Bronchial epithelial cell (primary cell): ENCODE measurements around the gene TTLL11. TPM values are rescaled to one million over a fixed set of nuclear protein-coding genes. Genes with fewer than 3 reads are reported as not detected.

ENCODE experiments used
- DNase-seq: peaks from one replicate; pipeline ENCODE4 v3.0.0-alpha.2; 2010; ENCODE audit warnings: low read depth
- FAIRE-seq: peaks from 2 replicates; lab custom pipeline; 2011; peaks lifted over from hg19 to GRCh38; lab: Jason Lieb, UNC
- H3K27me3 ChIP-seq: 2 replicates; pipeline ENCODE4 v1.5.1; 2011; ENCODE audit warnings: low read length; ENCODE audit not compliant: control insufficient read depth, insufficient read depth
- H3K36me3 ChIP-seq: 2 replicates; pipeline ENCODE4 v1.5.1; 2011; ENCODE audit warnings: low read length; ENCODE audit not compliant: control insufficient read depth, insufficient read depth
- H3K4me3 ChIP-seq: 2 replicates; pipeline ENCODE4 v1.5.1; 2011; ENCODE audit warnings: mild to moderate bottlenecking, low read depth, low read length, control low read depth
- total RNA-seq: library from RNA; depleted of rRNA; stranded (reverse); fragments of >200 nt; gene quantifications from 2 replicates; pipeline ENCODE4 v1.2.1, GENCODE V29; 2014
- TF ChIP-seq, protein P1 (sequence below): IDR thresholded peaks from 2 replicates; pipeline ENCODE4 v1.5.1; 2011; ENCODE audit warnings: mild to moderate bottlenecking, moderate library complexity, low read length, control low read depth, inconsistent platforms; ENCODE audit not compliant: insufficient read depth, severe bottlenecking

TTLL11 gene
- total RNA-seq, 1 donor from 2014 or later: 1.8 TPM

DNA sequence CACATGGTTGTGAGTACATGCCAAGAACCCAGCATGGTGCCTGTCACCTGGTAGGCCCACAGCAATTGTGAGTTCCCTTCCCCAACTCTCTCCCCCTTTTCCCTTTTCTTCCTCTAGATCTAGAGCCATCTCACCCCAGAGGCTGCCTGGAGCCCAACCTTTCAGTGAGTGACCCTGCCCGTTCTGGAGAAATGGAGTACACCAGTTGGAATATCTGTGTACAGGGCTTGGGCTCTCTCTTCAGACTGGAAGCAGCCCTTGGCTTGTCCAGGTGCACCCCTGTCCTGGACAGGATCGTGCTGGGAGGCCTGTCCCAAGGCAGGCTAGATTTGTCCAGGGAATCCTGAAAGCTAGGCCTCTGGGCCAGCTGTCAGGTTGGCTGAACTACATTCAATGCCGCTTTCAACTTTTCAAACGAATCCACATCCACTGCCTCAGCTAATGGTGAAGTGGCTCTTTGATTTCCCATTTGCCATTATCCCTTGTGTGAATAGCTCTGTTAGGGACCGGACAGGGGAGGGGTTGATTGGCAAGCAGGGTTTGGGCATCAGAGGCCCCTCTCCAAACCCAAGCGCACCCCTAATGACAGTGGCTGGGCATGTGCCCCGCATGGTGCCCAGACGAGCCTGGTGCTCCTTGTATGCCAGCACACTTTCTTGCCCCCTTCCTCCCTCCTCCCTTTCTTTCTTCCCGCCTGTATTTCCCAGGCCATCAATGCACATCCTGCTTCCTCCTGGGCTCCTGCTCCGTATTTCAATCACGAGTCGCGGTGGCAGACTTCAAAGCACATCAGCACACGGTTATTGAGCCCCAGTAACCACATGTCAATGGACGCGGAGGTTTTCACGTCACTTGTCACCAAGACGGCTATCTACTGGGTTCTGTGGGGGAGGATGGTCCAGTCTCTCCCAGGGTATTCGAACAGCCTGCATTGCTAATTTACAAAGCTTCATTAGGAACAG is 230.5 kb downstream of the TTLL11 start:
- H3K4me3 ChIP-seq: no peak overlapping the region
- no peak for FAIRE-seq
- no peaks in the 10 kb centered on the region for H3K27me3 ChIP-seq
- peaks cover 9% of the 10 kb centered on the region for H3K36me3 ChIP-seq
- TF ChIP-seq, protein P1, sequence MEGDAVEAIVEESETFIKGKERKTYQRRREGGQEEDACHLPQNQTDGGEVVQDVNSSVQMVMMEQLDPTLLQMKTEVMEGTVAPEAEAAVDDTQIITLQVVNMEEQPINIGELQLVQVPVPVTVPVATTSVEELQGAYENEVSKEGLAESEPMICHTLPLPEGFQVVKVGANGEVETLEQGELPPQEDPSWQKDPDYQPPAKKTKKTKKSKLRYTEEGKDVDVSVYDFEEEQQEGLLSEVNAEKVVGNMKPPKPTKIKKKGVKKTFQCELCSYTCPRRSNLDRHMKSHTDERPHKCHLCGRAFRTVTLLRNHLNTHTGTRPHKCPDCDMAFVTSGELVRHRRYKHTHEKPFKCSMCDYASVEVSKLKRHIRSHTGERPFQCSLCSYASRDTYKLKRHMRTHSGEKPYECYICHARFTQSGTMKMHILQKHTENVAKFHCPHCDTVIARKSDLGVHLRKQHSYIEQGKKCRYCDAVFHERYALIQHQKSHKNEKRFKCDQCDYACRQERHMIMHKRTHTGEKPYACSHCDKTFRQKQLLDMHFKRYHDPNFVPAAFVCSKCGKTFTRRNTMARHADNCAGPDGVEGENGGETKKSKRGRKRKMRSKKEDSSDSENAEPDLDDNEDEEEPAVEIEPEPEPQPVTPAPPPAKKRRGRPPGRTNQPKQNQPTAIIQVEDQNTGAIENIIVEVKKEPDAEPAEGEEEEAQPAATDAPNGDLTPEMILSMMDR: no peak
- DNase-seq: no peak

DNA sequence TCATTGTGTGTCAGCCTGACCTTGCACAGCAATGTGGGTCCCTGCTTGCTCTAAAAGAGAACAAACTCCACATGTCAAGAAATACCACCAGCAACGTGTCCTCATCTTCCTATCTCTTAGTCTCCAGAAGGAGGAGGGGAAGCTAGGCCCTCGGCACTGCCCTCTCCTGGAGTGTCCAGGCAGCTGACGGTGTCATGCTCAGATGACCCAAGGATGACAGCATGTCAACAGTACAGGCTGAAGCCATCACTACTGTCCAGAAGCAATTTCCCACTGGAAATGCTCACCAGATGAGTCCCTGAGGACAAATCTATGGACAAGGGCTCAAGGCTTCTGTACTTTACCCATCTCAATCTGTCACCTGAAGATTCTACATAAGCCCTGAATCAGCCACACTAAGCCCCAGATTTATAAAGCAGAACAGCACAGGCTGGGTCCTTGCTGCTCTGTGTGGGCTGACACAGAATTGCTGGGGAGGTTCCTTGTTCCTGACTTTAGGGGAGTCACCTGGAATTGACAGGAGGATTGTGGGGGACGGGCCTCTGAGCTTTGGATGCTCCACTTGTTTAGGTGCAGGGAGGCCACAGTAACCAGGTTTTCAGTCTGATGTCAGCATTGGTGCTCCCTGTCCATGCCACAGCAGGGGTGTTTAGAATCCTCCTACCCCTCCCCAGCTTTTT is 231.5 kb downstream of the TTLL11 start:
- H3K4me3 ChIP-seq: no peak overlapping the region
- FAIRE-seq: no peak
- no peaks in the 10 kb centered on the region for H3K27me3 ChIP-seq
- H3K36me3 ChIP-seq: peaks cover 10% of the 10 kb centered on the region
- TF ChIP-seq, protein P1: peak; percentile 31
- DNase-seq: no peak

DNA sequence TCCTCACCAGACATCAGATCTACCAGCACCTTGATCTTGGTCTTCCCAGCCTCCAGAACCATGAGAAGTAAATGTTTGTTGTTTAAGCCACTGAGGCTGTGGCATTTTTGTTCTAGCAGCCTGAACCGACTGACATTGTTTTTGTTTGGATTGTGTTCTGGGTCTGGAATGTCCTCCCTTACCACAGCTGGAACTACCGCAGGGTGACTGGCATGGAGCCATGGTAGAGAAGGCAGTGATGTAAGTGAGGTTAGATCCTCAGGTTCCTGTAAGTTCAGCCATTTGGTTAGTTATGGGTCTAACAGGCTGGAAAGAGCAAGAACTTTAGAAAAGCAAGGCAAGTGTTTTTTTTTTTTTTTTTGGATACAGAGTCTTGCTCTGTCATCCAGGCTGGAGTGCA is 232.4 kb downstream of the TTLL11 start:
- peak; percentile 47 for FAIRE-seq
- no peak for DNase-seq
- TF ChIP-seq, protein P1: no peak
- peaks cover 11% of the 10 kb centered on the region for H3K36me3 ChIP-seq
- no peak overlapping the region for H3K4me3 ChIP-seq
- no peaks in the 10 kb centered on the region for H3K27me3 ChIP-seq

DNA sequence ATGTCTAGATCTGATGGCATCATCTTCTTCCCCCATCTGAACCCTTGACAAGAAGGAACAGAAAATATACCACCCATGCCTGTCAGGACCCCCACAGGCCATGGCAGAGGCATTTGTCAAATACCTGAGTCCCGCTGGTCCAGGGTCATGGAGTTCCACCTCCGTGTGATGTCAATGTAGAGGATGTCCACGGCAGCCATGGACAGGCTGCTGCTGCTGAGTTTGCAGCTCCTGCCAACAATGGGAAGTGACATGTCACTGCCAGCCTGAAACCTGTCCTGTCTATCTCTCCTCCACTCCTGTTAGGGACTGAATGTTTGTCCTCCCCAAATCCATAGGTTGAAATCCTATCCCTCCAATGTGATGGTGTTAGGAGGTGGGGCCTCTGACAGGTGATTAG is 232.9 kb downstream of the TTLL11 start:
- FAIRE-seq (no peak), DNase-seq (no peak)
- Histone ChIP-seq H3K27me3 (no peaks in the 10 kb centered on the region), H3K4me3 (no peak overlapping the region), H3K36me3 (peaks cover 11% of the 10 kb centered on the region)
- TF ChIP-seq, protein P1: no peak

DNA sequence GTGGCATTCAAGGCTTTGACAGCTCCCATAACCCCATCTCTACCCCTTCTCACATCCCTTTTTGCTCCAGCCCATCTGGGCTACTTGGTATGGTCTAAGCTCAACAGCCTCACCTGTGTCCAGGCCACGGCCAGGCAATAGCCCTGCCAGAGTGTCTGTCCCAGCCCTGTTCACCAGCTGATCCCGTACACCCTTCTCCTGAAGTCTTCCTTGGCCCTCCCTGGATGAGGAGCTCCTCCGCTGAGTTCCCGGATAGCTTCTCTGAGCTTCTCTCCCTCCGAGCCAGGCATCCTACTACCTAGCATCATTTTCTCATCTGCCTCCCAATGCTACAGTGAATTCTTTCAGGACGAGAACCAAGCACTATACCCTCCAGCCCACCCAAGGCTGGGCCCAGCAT is 233.5 kb downstream of the TTLL11 start:
- TF ChIP-seq, protein P1: no peak
- DNase-seq: no peak
- Histone ChIP-seq H3K36me3 (peaks cover 11% of the 10 kb centered on the region), H3K27me3 (no peaks in the 10 kb centered on the region), H3K4me3 (no peak overlapping the region)
- peak; percentile 64 for FAIRE-seq
